WTC11 (cell line): ENCODE measurements around the gene PCP2.

Experiments
- TEAD4 ChIP-seq: sonication (generic); formaldehyde crosslinking; IDR thresholded peaks from 2 replicates; pipeline ENCODE4 v1.8.0; 2022; ENCODE audit warnings: mild to moderate bottlenecking, missing genetic modification reagents
- TF ChIP-seq, protein P1 (sequence below): fragments of 200-600 bp; IDR thresholded peaks from 2 replicates; pipeline ENCODE4 v1.8.0; 2022; ENCODE audit warnings: antibody characterized with exemption

- TF ChIP-seq TEAD4 (CRISPR knock-in tag) = no peak
- TF ChIP-seq, protein P1, sequence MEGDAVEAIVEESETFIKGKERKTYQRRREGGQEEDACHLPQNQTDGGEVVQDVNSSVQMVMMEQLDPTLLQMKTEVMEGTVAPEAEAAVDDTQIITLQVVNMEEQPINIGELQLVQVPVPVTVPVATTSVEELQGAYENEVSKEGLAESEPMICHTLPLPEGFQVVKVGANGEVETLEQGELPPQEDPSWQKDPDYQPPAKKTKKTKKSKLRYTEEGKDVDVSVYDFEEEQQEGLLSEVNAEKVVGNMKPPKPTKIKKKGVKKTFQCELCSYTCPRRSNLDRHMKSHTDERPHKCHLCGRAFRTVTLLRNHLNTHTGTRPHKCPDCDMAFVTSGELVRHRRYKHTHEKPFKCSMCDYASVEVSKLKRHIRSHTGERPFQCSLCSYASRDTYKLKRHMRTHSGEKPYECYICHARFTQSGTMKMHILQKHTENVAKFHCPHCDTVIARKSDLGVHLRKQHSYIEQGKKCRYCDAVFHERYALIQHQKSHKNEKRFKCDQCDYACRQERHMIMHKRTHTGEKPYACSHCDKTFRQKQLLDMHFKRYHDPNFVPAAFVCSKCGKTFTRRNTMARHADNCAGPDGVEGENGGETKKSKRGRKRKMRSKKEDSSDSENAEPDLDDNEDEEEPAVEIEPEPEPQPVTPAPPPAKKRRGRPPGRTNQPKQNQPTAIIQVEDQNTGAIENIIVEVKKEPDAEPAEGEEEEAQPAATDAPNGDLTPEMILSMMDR = no peak
These were observed 15.2 kb downstream of the PCP2 start for GRCh38 chr19:7618348-7618747.
